Esophagus (tissue), 2 donors: Measurements from ENCODE around the gene PATZ1. TPM values are rescaled to one million over a fixed set of nuclear protein-coding genes. Genes with fewer than 3 reads are reported as not detected.
"Not testable (repeated sequence)": the region's sequence is repeated elsewhere in the genome, so short reads cannot be mapped to it uniquely, and the experiment has no call there.

Experiments used
- H3K27ac ChIP-seq, 2 donors: one replicate each; pipeline ENCODE4 v1.5.1; 2013; ENCODE audit warnings: low read depth in 2 of 2, mild to moderate bottlenecking in 2 of 2, inconsistent platforms in 1 of 2, low read length in 1 of 2, moderate library complexity in 1 of 2
- H3K27me3 ChIP-seq, 2 donors: one replicate each; pipeline ENCODE4 v1.6.1; 2013; ENCODE audit warnings: low read length in 2 of 2, control low read depth in 1 of 2, mild to moderate bottlenecking in 1 of 2; ENCODE audit not compliant: insufficient read depth in 2 of 2, control insufficient read depth in 1 of 2
- H3K36me3 ChIP-seq, 2 donors: one replicate each; pipeline ENCODE4 v1.6.1; 2013; ENCODE audit warnings: low read length in 1 of 2; ENCODE audit not compliant: control insufficient read depth in 2 of 2, insufficient read depth in 2 of 2
- H3K4me1 ChIP-seq, 2 donors: one replicate each; pipeline ENCODE4 v1.6.1; 2013; ENCODE audit warnings: low read length in 1 of 2; ENCODE audit not compliant: control insufficient read depth in 2 of 2, insufficient read depth in 2 of 2
- H3K4me3 ChIP-seq, 2 donors: one replicate each; pipeline ENCODE4 v1.5.1; 2013; ENCODE audit warnings: low read length in 2 of 2, mild to moderate bottlenecking in 2 of 2, low read depth in 1 of 2, moderate library complexity in 1 of 2
- H3K9me3 ChIP-seq, 2 donors: one replicate each; pipeline ENCODE4 v1.6.1; 2013; ENCODE audit warnings: mild to moderate bottlenecking in 2 of 2, low read depth in 1 of 2, low read length in 1 of 2, moderate library complexity in 1 of 2; ENCODE audit not compliant: control insufficient read depth in 2 of 2, insufficient read depth in 1 of 2
- WGBS, 2 donors: extraction: QIAGEN DNeasy Blood & Tissue Kit; methylation state at CpG; one replicate each; pipeline ENCODE4 v1.1.7; 2013; 5-methylcytosine and 5-hydroxymethylcytosine counted together
- polyA plus RNA-seq, 2 donors: library from polyadenylated mRNA; stranded (reverse); fragments of 200-250 nt; gene quantifications; one replicate each; pipeline ENCODE4 v1.2.3, GENCODE V29; 2013
- donor health status: healthy with polysubstance abuse.
- donor health status: Bipolar disorder and iron deficiency.

The PATZ1 gene, protein sequence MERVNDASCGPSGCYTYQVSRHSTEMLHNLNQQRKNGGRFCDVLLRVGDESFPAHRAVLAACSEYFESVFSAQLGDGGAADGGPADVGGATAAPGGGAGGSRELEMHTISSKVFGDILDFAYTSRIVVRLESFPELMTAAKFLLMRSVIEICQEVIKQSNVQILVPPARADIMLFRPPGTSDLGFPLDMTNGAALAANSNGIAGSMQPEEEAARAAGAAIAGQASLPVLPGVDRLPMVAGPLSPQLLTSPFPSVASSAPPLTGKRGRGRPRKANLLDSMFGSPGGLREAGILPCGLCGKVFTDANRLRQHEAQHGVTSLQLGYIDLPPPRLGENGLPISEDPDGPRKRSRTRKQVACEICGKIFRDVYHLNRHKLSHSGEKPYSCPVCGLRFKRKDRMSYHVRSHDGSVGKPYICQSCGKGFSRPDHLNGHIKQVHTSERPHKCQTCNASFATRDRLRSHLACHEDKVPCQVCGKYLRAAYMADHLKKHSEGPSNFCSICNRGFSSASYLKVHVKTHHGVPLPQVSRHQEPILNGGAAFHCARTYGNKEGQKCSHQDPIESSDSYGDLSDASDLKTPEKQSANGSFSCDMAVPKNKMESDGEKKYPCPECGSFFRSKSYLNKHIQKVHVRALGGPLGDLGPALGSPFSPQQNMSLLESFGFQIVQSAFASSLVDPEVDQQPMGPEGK
- polyA plus RNA-seq, result 1 to 10 TPM; 5.2 to 6.0 TPM

DNA sequence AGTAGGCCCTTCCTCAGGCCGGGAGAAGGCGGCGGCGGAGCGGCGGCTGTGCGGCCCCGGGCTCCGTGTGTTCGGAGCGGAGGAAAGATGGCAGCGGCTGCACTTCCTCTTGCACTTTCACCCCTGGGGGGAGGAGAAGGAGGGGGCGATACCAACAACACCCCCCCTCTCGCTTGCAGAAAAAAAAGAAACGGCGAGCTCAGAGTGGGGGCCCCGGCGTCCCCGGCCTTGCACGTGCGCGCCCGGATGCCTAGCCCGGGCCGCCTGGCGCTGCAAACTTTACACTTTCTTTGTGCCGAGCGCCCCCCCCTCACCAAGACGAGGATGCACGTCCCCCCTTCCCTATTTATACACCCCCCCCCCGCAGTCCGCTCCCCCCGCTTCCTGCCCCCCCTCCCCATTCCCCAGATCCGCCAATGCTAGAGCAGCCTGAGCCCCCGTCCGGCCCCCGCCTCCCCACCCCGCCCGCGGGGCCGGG, at the start of gene PATZ1:
PATZ1 (minus strand) TSS at position 92 of the 478 bp plus-strand sequence. CDS start 744 bp downstream, outside the sequence.
- Histone ChIP-seq H3K4me1 (peaks cover 4 to 27% of the 10 kb centered on the region in 2 donors), H3K27ac (peak within 1 kb of the TSS; percentile 83 to 94), H3K9me3 (no peaks in the 10 kb centered on the region), H3K4me3 (peak within 1 kb of the TSS; percentile 61 to 72), H3K27me3 (no peaks in the 10 kb centered on the region), H3K36me3 (peaks cover 3 to 4% of the 10 kb centered on the region in 2 donors)
- WGBS, 2 donors, result 0 to 1% methylated on average over 20 to 41 of the region's 41 CpGs

DNA sequence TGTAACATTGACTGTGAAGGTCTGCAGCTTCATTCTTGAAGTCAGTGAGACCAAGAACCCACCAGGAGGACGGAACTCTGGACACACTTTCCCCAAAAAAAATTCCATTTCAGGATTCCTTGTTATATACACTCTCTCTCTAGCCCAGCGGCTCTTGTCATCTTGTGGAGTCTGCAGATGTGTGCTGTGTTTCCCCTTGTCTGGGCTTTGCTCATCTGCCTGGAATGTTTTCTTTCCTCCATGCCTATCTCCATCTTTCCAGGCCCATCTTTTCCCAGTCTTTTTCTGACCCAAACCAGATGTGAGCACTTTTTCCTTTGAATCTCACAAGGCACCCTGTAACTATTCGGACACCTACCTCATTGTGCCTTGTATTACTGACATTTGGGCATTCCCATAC, 48.2 kb upstream of the PATZ1 start:
- Histone ChIP-seq H3K4me3 (no peak overlapping the region), H3K4me1 (peaks cover 0 to 2% of the 10 kb centered on the region in 2 donors)
- 79 to 82% methylated on average over 3 of the region's 3 CpGs for WGBS, 2 donors

GRCh38 chr22:31393893-31394292, 47.7 kb upstream of the PATZ1 start:
- H3K27ac ChIP-seq, result no peak overlapping the region
- H3K4me1 ChIP-seq, result no peaks in the 10 kb centered on the region
- no peaks in the 10 kb centered on the region for H3K9me3 ChIP-seq
- H3K27me3 ChIP-seq, result no peaks in the 10 kb centered on the region
- no peaks in the 10 kb centered on the region for H3K36me3 ChIP-seq
- no peak overlapping the region for H3K4me3 ChIP-seq
- WGBS, 2 donors, result 96 to 97% methylated on average over 2 of the region's 2 CpGs

More for the DNA sequence above, 48.2 kb upstream of the PATZ1 start:
- Histone ChIP-seq H3K9me3 (no peaks in the 10 kb centered on the region), H3K27me3 (no peaks in the 10 kb centered on the region), H3K36me3 (no peaks in the 10 kb centered on the region), H3K27ac (no peak overlapping the region)

DNA sequence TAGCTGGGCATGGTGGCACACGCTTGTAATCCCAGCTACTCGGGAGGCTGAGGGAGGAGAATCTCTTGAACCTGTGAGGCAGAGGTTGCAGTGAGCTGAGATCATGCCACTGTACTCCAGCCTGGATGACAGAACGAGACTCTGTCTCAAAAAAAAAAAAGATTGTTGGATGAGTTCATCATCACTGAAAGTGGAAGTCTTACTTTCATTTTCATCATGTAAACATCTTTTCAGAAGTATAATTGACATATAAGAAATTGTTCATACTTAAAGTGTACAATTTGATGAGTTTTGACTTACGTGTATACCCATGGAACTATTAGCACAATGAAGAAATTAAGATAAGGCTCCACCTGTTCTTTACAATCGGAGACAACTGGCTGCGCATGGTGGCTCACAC, 32.5 kb upstream of the PATZ1 start:
- H3K36me3 ChIP-seq, H3K4me1 ChIP-seq, H3K27ac ChIP-seq, H3K4me3 ChIP-seq, H3K27me3 ChIP-seq, H3K9me3 ChIP-seq: not testable (repeated sequence)
- WGBS, 2 donors, result 73 to 74% methylated on average over 6 of the region's 6 CpGs

GRCh38 chr22:31378123-31378522, 32.0 kb upstream of the PATZ1 start:
- Histone ChIP-seq H3K4me3 (no peak overlapping the region), H3K36me3 (no peaks in the 10 kb centered on the region), H3K27me3 (no peaks in the 10 kb centered on the region), H3K27ac (no peak overlapping the region), H3K9me3 (no peaks in the 10 kb centered on the region), H3K4me1 (no peaks in the 10 kb centered on the region)
- 87 to 99% methylated on average over 3 of the region's 3 CpGs for WGBS, 2 donors

DNA sequence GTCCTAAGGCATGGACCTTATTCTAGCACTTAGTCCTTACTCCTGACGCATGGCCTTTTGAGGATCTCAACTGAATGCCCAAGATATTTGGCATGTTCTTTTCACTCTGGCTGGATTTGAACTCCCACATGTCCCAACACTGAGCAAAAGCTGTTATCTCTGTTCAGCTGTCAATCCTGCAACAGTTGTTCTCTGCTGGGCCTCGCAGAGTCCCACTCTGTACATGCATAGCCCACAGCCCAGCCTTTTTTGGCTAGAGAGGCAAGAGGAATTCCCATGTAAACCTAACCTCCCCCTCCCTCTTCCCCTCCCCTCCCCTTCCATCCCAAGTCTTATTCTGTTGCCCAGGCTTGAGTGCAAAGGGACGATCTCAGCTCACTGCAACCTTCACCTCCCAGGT, 31.5 kb upstream of the PATZ1 start:
- no peak overlapping the region for H3K4me3 ChIP-seq
- 84 to 86% methylated on average over 3 of the region's 3 CpGs for WGBS, 2 donors
- no peak overlapping the region for H3K27ac ChIP-seq
- no peaks in the 10 kb centered on the region for H3K9me3 ChIP-seq
- no peaks in the 10 kb centered on the region for H3K4me1 ChIP-seq
- no peaks in the 10 kb centered on the region for H3K36me3 ChIP-seq
- H3K27me3 ChIP-seq, result no peaks in the 10 kb centered on the region

DNA sequence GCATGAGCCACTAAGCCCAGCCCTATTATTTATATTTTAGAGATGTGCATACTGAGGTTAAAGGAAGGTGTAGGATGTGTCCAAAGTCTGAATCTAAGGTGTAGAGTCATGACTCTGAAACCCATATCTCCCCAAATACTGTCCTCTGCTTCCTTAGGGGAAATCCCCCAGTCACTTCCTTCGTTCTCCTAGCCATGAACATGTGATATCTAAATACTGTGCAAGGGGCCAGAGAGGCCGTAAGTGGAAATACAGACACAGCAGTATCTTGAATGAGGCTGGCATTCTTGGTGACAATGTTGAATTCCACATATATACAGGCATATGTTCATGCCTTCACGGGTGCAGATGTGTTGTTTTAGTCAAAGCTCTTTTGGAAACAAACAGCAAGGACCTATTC, 21.3 kb upstream of the PATZ1 start:
- 70 to 77% methylated on average over 3 of the region's 3 CpGs for WGBS, 2 donors
- no peaks in the 10 kb centered on the region for H3K9me3 ChIP-seq
- no peak overlapping the region for H3K4me3 ChIP-seq
- H3K27ac ChIP-seq, result no peak overlapping the region
- H3K4me1 ChIP-seq, result no peaks in the 10 kb centered on the region
- no peaks in the 10 kb centered on the region for H3K27me3 ChIP-seq
- H3K36me3 ChIP-seq, result no peaks in the 10 kb centered on the region

DNA sequence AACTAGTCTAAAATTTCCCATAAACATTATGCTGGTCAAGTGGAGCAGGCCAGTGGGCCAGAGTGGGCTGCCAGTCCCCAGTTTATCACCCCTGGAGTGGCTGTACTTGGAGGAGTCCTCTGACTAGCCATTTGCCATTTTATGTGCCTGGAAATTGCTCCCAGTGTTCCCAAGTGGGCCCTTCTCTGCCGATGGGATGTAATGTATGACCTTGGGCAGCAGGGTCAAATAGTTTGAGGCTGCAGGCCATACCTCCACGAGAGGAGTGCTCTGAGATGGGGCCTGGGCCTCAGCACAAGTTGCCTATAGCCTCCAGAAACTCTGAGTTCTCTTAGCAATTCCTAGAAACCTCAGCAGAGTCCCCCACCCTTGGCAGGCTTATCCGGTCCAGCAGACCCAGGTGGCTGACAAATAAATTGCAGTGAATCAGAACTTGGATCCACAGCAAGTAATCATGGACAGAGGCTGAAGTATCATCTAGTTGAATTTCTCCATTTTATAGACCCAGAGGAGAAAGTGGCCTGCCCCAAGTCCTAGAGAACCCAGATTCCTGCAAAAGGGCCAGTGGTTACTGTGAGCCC, 17.8 kb upstream of the PATZ1 start:
- Histone ChIP-seq H3K4me3 (no peak overlapping the region), H3K27ac (no peak overlapping the region), H3K36me3 (no peaks in the 10 kb centered on the region), H3K27me3 (no peaks in the 10 kb centered on the region), H3K9me3 (no peaks in the 10 kb centered on the region), H3K4me1 (no peaks in the 10 kb centered on the region)
- WGBS, 2 donors, result 69 to 74% methylated on average over 3 of the region's 3 CpGs

DNA sequence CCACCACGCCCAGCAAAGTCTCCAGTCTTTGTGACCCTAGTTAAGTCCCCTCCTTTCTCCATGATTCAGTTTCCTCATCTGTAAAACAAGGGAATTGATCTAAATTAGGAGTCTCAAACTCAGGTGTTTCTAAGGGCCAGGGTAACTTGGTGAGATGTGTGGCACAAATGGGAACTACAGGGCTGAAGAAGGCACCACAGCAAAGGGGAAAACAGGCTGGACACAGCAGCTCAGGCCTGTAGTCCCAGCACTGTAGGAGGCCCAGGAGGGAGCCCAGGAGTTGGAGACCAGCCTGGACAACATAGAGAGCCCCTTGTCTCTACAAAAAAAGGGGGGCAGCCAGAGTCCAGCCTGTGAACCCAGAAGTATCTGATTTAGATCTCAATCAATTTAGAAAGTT, 15.6 kb upstream of the PATZ1 start:
- Histone ChIP-seq H3K27me3 (no peaks in the 10 kb centered on the region), H3K4me3 (no peak overlapping the region), H3K9me3 (no peaks in the 10 kb centered on the region), H3K36me3 (no peaks in the 10 kb centered on the region), H3K4me1 (no peaks in the 10 kb centered on the region), H3K27ac (no peak overlapping the region)
- WGBS, 2 donors, result 72 to 95% methylated on average over 1 of the region's 1 CpG
